HG02970 (cell line): Measurements from ENCODE around the gene ZNF576.
"Not testable (repeated sequence)": the region's sequence is repeated elsewhere in the genome, so short reads cannot be mapped to it uniquely, and the experiment has no call there.

Experiments
- ATAC-seq: cut with Tn5 transposase; IDR thresholded peaks from one replicate; pipeline ENCODE4 v1.9.1; 2021; ENCODE audit warnings: mild to moderate bottlenecking, moderate library complexity, moderate number of reproducible peaks; ENCODE audit not compliant: unreplicated experiment, low FRiP score

Gene ZNF576

GRCh38 chr19:43598445-43599240 is 2.2 kb downstream of the ZNF576 start:
- no peak for ATAC-seq

DNA sequence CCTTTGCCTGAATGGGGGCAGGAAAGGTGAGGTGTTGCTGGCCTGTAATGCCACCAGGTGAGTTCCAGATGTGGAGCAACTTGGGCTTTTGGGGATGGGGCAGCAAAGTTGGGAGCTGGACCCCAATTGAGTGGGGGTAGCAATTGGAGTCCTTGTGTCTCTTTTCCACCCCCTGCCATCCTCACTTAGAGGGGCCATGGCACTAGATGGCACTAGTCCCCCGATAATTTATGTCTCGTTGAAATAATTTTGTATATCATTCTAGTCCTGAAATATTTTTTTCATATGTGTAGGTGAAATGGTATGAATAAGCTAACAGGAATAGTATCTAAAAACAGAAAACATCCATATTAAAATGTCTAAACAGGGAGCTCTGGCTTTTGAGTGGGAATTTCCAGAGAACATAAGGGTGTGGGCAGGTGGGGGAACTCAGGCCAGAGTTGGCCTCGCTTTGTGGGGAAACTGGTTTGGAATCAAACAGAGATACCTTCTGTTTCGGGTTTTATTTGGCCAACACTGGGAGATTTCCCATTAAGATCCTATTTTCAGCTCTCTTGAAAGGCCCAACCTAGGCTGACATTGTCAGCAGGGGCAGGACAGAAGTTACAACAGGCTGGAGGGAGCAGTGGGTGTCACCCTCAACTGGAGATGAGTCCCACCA is 3.4 kb downstream of the ZNF576 start:
- no peak for ATAC-seq

DNA sequence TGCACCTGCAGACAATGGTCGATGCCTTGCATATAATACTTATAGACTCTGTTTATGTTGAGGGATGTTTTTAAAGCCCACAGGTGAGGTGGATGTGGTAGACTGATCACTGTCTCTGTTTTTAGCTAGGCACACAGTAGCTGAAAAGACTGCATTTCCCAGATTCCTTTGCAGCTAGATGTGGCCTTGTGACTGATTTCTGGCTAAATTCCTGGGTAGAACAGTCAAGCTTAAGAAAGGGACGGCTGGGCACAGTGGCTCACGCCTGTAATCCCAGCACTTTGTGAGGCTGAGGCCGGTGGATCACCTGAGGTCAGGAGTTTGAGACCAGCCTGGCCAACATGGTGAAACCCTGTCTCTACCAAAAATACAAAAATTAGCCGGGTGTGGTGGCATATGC is 3.9 kb downstream of the ZNF576 start:
- ATAC-seq, result not testable (repeated sequence)

- no peak for ATAC-seq
Measured at GRCh38 chr19:43605875-43606568, 9.6 kb downstream of the ZNF576 start.

GRCh38 chr19:43606569-43607229 is 10.3 kb downstream of the ZNF576 start:
- no peak for ATAC-seq

DNA sequence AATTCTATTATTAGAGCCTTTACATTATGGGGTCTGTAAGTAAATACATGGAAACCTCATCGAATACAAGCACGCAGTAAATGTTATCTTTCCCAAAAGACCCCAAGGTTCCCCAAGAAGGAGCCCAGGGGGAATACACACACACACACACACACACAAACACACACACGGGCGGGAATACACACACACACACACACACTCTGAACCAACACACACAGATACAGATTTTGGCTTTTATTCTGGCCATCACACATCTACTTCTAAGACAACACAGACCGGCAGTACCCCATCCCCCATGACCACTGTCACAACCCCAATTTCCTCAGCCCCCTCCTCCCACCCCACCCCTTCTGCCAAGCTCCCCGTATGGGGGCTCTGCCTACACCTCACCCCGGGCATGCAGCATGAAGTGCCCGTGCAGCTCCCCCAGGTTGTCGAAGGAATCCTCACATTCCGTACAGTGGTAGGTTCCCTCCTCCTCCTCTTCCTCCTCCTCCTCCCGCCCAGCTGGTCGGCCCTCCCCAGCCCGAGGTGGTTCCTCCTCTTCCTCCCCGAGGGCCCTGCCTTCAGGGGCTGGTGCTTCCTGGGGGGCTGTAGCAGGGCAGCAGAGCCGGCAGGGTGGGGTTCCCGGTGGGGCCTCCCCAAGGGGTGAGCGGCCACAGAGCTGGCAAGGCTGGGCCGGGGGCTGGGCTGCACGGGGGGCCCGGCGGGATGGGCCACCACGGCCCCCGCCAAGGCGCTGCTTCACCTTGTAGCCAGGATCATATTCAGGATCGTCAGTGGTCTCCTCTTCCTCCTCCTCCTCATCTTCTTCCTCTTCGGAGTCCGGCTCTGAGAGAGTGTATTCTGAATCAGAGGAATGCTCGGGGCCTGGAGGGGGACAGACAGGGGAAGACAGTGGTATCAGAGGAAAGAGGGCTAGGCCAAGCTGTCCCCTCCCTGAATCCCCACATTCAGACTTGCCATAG is 11.1 kb downstream of the ZNF576 start:
- ATAC-seq, result no peak

DNA sequence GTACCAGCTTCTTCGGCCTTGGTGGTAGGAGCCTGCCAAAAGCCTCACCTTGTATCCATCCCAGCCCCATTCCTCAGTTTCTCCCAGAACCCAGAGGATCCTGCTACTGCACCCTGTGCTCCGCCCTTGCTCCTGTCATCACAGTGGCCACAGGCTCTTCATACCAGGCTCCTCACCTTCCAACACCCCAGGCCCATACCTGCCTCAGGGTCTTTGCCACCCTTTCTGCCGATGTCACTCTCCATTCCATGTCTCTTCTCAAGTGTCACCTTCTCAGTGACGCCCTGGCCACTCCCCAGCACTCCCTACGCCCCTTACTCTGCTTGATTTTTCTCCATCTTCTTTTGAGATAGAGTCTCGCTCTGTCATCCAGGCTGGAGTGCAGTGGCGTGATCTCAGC is 13.5 kb downstream of the ZNF576 start:
- no peak for ATAC-seq

GRCh38 chr19:43610493-43610892 is 14.1 kb downstream of the ZNF576 start:
- ATAC-seq, result no peak

DNA sequence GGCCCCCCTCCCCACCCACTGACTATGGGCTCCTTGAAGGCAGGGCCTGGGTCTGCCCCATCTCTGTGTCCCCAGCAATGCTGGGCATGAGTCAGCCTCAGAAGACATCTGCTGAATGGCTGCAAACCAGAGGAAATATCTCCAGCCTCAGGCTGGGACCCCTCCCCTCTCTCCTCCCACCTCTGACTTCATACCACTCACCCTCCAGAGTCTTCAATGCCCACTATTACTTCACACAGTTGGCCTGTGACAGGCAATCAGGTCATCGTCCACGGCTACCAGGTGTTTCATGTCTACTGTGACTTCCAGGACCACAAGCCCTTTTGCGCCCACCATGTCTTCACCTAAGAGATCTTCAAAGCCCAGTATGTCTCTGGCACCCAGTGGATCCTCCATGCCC is 15.4 kb downstream of the ZNF576 start, which contains the start of gene SRRM5:
Gene SRRM5 (plus strand): TSS at position 301 of the 400 bp plus-strand sequence. CDS start 34 bp downstream, at position 335.
- ATAC-seq, result no peak

- ATAC-seq, result no peak
Measured at GRCh38 chr19:43612374-43612773, 16.0 kb downstream of the ZNF576 start.

GRCh38 chr19:43616306-43616705 is 19.9 kb downstream of the ZNF576 start:
- no peak for ATAC-seq

GRCh38 chr19:43616954-43617353 is 20.6 kb downstream of the ZNF576 start:
- ATAC-seq, result no peak

DNA sequence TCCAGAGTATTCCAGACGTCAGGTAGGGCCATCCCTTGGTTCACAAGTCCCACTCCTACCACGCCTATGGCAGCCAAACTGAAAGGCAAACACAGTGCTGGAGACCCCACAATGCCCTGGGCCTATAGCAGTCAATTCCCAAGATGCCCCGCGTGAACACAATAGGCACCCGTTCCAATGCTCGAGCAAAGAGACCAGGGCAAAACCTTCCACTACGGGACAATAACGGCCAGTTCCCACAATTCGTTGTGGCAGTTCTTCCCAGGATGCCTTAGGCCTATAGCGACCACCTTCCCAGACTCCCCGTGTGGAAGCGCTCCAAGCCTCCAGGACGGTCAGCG is 22.5 kb downstream of the ZNF576 start:
- no peak for ATAC-seq

DNA sequence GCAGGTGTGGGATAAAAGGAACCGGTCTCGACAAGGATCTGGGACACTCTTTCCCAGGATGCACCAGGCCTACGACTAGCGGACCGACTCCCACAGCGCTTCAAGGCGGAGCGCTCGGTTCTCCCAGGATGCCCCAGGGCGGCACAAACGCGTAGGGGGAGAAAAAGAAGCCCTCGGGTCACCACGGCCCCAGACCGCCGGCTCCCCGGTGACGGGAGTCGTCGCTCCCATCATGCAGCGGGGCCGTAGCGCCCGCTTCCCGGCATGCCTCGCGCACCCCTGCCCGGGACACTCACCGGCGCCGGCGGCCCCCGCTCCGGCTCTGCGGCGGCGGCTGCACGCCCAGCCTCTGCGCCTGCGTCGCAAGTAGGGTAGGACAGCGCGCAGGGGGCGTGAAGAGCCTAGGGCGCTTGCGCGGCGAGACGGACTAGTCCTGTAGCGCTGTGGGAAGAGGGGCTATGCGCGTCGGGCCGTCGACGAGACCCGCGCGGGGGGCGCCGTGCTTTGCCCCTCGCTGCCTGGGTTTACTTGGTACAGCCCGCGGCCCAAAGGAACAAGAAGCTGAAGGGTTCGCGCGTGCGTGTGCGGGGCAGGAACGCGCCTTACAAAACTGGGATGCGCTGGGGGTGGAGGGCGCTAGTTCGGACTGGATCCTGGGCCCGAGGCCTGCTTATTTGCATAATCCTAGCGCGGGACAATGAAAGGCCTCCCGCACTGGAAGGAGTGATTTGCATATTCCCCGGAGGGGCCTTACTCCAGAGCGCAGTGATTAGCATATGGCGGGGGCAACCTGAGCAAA is 23.1 kb downstream of the ZNF576 start, which contains the start of gene ZNF428:
Gene ZNF428 (minus strand): TSS at position 368 of the 799 bp plus-strand sequence. CDS start 5,325 bp downstream, outside the sequence.
- ATAC-seq, result peak; percentile 74

GRCh38 chr19:43620061-43621001 is 23.9 kb downstream of the ZNF576 start:
- ATAC-seq, result no peak

DNA sequence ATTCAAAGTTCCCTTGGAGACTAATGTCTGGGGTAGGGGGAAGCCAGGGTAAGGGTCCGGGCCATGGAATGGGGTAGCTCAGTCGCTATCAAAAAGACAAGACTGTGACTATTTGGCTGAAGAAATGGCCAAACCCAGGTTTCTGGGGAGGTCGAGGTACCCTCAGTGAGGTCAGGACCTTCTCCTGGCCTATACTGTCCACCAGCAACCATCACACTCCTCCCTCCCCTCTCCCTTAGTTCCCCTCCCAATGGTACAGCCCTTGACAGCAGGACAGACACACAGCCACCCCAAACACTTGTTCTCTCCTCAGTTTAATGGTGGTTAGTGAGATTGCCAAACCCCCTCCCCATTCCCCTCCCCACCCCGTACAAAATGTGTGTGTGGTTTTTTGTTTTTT is 25.7 kb downstream of the ZNF576 start:
- ATAC-seq, result no peak

- ATAC-seq, result no peak
Measured at GRCh38 chr19:43622956-43623355, 26.6 kb downstream of the ZNF576 start.
